ENCODE results near the gene NR3C1.

GRCh38 chr5:143427122-143427735 is 23.7 kb upstream of the NR3C1 start:
- TF ChIP-seq EZH2 (IDR thresholded peaks at IDR 0.05; ENCODE audit: borderline replicate concordance, low read length), result no peak
- no peak for TF ChIP-seq CTCF (conservative IDR thresholded peaks at IDR 0.05 in 1 of 2, IDR thresholded peaks at IDR 0.05 in 1 of 2; ENCODE audit: extremely low read depth in 1 of 2, insufficient read depth in 1 of 2, low read depth in 1 of 2, low read length in 2 of 2)
